NCI-H446 (cell line): Measurements from ENCODE around the gene GPR21.

Source experiments
- DNase-seq, 2 experiments: peaks; one replicate each; lab custom pipeline; 2025; lab: John Stamatoyannopoulos, UW

The GPR21 gene, protein sequence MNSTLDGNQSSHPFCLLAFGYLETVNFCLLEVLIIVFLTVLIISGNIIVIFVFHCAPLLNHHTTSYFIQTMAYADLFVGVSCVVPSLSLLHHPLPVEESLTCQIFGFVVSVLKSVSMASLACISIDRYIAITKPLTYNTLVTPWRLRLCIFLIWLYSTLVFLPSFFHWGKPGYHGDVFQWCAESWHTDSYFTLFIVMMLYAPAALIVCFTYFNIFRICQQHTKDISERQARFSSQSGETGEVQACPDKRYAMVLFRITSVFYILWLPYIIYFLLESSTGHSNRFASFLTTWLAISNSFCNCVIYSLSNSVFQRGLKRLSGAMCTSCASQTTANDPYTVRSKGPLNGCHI

GRCh38 chr9:123033352-123033751 is at the start of gene GPR21:
Gene GPR21 (plus strand): TSS chr9:123033667. CDS start chr9:123034567, 900 bp downstream.
- DNase-seq: no peak

- DNase-seq: no peak
Observed at GRCh38 chr9:122986010-122986409, 47.5 kb upstream of the GPR21 start.

- DNase-seq: no peak
Observed at GRCh38 chr9:122988141-122988540, 45.3 kb upstream of the GPR21 start.

GRCh38 chr9:122988920-122989621 is 44.4 kb upstream of the GPR21 start:
- DNase-seq: no peak

DNA sequence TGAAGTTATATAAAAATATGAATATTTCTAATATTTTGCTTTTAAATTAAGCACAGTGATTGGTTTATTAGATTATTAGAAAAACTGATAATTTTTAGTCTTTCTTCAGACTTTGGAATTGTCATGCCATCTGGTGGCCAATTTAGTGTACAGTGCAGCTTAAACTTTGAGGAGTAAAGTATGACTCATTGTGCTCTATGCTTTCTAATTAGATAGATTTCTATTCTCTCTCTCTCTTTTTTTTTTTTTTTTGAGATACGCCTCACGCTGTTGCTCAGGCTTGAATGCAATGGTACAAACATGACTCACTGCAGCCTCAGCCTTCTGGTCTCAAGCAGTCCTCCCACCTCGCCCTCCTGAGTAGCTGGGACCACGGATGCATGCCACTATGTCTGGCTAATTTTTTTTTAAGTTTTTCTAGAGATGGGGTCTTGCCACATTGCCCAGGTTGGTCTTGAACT is 42.1 kb upstream of the GPR21 start:
- DNase-seq: peak; percentile 0 to 33

DNA sequence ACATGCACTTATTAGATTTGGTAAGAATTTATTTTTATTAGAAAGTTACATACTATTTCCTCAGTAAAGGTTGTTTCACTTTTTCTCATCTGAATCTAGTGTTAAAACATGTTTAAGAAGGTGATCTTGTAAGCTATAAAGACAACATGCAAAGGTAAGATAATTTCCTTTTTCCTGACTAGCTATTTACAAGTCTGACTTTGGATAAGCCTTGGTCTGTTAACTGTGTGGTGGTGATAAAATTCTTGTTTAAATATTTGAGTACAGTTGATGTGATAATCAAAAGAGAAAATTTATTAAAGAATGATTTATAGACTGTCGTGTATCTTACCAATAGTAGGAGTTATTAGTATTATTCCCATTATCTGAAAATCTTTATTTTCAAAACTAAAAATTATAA is 36.9 kb upstream of the GPR21 start:
- no peak for DNase-seq

GRCh38 chr9:122998448-122998847 is 35.0 kb upstream of the GPR21 start:
- no peak for DNase-seq

- DNase-seq: no peak
Observed at GRCh38 chr9:123000371-123001068, 32.9 kb upstream of the GPR21 start.

DNA sequence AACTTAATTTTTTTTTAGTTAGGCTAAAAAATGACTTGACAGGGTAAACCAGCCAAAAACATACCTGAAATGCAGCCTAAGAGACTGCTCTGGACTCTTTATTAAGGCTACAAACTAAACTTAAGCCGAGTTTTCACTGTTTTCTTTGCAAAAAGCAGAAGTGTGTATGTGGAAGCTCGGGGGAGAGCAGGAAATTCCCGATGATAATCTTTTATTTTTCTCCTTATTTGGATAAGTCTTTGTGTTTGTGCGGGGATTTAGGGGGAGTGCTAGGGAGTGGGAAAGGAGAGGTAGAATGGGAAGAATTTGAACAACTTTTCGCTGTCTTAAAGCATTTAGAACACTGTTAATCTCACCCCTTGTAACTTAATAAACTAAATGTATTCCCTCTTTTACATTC is 30.7 kb upstream of the GPR21 start:
- no peak for DNase-seq

- no peak for DNase-seq
Observed at GRCh38 chr9:123003466-123003865, 30.0 kb upstream of the GPR21 start.

- DNase-seq: no peak
Observed at GRCh38 chr9:123005964-123006363, 27.5 kb upstream of the GPR21 start.

DNA sequence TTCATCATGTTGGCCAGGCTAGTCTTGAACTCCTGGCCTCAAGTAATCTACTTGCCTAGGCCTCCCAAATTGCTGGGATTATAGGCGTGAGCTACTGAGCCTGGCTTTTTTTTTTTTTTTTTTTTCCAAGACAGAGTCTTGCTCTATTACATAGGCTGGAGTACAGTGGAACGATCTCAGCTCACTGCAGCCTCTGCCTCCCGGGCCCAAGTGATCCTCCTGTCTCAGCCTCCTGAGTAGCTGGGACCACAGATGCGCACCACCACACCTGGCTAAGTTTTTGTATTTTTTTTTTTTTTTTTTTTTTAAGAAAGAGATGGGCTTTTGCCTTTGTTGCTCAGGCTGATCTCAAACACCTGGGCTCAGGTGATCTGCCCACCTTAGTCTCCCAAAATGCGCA is 26.2 kb upstream of the GPR21 start:
- DNase-seq: no peak

- no peak for DNase-seq
Observed at GRCh38 chr9:123008909-123009308, 24.6 kb upstream of the GPR21 start.

- no peak for DNase-seq
Observed at GRCh38 chr9:123011380-123011779, 22.1 kb upstream of the GPR21 start.

GRCh38 chr9:123011878-123012528 is 21.5 kb upstream of the GPR21 start:
- DNase-seq: no peak

- DNase-seq: no peak
Observed at GRCh38 chr9:123016631-123017030, 16.8 kb upstream of the GPR21 start.

DNA sequence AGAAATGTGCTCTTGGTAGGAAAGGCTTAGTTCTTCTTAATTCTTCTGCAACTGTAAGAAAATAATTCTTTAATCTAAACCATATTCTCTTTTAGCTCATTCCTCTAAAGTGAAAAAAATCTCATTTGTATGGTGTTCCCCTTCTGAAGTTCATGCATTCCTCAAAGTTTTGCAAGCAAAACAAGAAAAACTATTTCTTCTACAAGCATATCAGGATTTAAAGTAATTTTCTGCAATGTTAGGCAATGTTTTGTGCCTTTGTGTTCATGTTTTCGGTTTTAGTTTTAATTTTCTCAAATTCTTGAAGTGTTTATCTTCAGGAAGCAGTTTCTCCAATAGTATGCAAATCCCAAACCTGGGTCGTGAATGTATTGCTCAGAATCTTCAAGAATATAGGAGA is 12.7 kb upstream of the GPR21 start:
- DNase-seq: no peak

GRCh38 chr9:123026425-123026824 is 7.0 kb upstream of the GPR21 start:
- DNase-seq: no peak

- no peak for DNase-seq
Observed at GRCh38 chr9:123027517-123027916, 6.0 kb upstream of the GPR21 start.

GRCh38 chr9:123028136-123028535 is 5.3 kb upstream of the GPR21 start:
- DNase-seq: no peak

GRCh38 chr9:123028973-123029372 is 4.5 kb upstream of the GPR21 start:
- no peak for DNase-seq

GRCh38 chr9:123031963-123032362 is 1.5 kb upstream of the GPR21 start:
- DNase-seq: no peak
